Sigmoid colon (tissue), 4 donors: Measurements from ENCODE around the gene UBE2G1.

ENCODE experiments used
- EP300 ChIP-seq, 4 donors: sonication (generic); formaldehyde crosslinking; IDR thresholded peaks; one replicate each; pipeline ENCODE4 v1.6.1; 2017; ENCODE audit warnings: antibody characterized with exemption in 4 of 4
- POLR2A ChIP-seq, 2 donors: fragments of 450-650 bp; IDR thresholded peaks; one replicate each; pipeline ENCODE4 v1.6.1; 2016; ENCODE audit warnings: antibody characterized with exemption in 2 of 2, mild to moderate bottlenecking in 2 of 2, moderate library complexity in 2 of 2
- POLR2AphosphoS5 ChIP-seq, 4 donors: sonication (generic); formaldehyde crosslinking; IDR thresholded peaks; one replicate each; pipeline ENCODE4 v1.6.1; 2017; ENCODE audit warnings: antibody characterized with exemption in 4 of 4
- TF ChIP-seq, protein P1 (sequence below), 4 experiments: fragments of 450-650 bp in 3 of 4; fragments of 200-600 bp in 1 of 4; IDR thresholded peaks; one replicate each; pipeline ENCODE4 v1.5.1; 2016 to 2019; ENCODE audit warnings: antibody characterized with exemption in 4 of 4, mild to moderate bottlenecking in 3 of 4, moderate library complexity in 2 of 4

DNA sequence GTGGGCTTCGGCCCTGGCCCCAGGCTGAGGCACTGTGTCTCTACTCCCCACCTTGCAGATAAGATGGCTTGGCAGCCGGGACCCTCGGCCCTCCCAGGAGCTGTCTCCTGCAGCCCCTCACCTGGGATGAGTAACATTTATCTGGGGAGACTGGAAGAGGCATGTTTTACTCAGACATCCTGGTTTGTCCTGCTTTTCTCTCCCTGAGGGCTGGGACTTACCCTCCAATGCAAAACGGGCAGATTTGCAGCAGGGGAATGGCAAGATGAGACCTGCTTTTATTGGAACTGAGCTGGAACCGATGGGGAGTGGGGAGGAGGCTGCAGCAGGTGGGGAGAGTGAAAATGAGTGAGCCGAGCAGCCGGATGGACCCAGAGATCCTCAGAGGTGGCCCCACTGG lies 27.3 kb upstream of the UBE2G1 start:
- TF ChIP-seq, protein P1, sequence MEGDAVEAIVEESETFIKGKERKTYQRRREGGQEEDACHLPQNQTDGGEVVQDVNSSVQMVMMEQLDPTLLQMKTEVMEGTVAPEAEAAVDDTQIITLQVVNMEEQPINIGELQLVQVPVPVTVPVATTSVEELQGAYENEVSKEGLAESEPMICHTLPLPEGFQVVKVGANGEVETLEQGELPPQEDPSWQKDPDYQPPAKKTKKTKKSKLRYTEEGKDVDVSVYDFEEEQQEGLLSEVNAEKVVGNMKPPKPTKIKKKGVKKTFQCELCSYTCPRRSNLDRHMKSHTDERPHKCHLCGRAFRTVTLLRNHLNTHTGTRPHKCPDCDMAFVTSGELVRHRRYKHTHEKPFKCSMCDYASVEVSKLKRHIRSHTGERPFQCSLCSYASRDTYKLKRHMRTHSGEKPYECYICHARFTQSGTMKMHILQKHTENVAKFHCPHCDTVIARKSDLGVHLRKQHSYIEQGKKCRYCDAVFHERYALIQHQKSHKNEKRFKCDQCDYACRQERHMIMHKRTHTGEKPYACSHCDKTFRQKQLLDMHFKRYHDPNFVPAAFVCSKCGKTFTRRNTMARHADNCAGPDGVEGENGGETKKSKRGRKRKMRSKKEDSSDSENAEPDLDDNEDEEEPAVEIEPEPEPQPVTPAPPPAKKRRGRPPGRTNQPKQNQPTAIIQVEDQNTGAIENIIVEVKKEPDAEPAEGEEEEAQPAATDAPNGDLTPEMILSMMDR (IDR thresholded peaks at IDR 0.05), result no peak
- TF ChIP-seq POLR2AphosphoS5 (IDR thresholded peaks at IDR 0.05) (no peak), POLR2A (IDR thresholded peaks at IDR 0.05) (no peak), EP300 (IDR thresholded peaks at IDR 0.05) (no peak)
